Activated CD8-positive, alpha-beta memory T cell treated with anti-CD3 and anti-CD28 coated beads, Interleukin-2, amount 50 U/mL, for 1 hour (primary cell): ENCODE data around the gene AKT3.

Experiments used
- DNase-seq: peaks from one replicate; pipeline ENCODE4 v3.0.0-alpha.2; 2020; ENCODE audit errors: extremely low read depth

AKT3 gene

GRCh38 chr1:243508943-243509342 lies 341.1 kb downstream of the AKT3 start:
- DNase-seq: no peak

DNA sequence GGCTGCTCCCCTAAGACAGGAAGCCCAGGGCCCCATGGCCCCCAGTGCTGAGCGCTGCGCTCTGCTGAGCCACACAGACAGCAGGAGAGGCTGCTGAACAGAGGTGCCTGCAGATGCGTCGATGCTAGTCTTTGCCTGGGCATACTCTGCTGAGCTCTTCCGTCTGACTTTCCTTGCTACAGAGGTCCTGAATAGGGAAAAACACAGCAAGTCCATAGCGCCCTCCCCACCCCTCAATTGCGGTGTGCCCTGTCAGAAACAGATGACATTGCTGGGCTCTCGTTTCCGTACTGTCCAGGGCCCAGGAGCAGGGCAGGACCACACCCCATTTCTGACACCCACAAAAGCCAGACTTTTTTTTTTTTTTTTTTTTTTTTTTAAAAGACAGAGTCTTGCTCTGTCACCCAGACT lies 341.7 kb downstream of the AKT3 start:
- no peak for DNase-seq

GRCh38 chr1:243507672-243508302 lies 342.3 kb downstream of the AKT3 start:
- no peak for DNase-seq

- no peak for DNase-seq
These were observed 342.9 kb downstream of the AKT3 start for GRCh38 chr1:243507001-243507671.

- DNase-seq: no peak
These were observed 343.9 kb downstream of the AKT3 start for GRCh38 chr1:243505986-243506689.

DNA sequence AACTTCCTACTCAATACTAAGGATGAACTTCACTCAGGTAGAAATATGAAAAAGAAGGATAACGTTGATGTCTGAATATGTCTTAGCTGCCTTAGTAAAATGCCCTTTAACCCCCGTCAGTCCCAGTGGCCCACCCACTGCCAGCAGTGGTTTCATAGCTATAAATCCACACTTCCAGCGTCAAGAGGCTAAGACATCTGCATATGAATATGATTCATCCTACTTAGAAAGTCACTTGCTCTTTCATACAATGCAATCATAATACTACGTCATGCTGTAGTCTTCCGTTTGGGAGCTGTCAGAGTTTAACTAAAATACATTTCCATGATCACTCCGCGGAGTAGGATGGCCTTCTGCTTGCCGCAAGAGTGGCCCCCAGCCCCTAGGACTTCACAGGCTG lies 346.9 kb downstream of the AKT3 start:
- no peak for DNase-seq

DNA sequence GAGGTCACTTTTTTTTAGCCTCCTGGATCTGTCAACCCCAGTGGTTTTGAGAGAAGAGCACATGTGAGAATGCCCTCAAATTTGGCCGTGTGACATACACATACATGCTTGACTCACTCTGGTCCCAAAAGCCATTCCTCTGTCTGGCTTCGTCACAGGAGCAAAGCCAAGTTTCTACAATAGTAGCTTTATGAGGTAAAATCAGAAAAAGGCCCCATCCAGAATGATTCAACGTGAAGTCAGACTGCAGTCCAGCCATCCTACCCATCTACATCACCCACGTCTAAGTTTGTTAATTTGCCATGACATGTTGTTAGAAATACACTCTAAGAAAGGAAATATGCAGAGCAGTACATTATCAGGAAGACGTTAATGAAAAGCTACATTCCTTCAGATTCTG lies 349.0 kb downstream of the AKT3 start:
- no peak for DNase-seq

DNA sequence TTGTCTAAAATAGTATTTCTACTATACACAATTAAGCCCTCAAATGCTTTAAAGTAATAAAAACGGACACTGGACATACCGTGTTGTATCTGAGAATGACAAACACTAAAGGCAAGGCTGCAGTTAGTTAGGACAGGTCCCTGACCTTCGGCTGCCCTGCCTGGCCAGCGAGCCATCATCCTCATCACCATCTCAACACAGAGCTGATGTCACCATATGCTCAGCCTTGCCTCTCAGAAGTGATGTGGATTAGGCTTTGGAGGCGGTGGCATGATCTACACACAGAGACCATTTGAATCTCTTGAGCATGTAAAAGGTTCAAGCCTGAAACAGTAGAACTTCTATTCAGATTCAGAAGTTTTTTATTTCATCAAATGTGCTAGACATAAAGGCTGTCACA lies 349.5 kb downstream of the AKT3 start:
- DNase-seq: no peak

GRCh38 chr1:243499711-243500110 lies 350.3 kb downstream of the AKT3 start:
- no peak for DNase-seq

GRCh38 chr1:243499248-243499647 lies 350.8 kb downstream of the AKT3 start:
- no peak for DNase-seq

DNA sequence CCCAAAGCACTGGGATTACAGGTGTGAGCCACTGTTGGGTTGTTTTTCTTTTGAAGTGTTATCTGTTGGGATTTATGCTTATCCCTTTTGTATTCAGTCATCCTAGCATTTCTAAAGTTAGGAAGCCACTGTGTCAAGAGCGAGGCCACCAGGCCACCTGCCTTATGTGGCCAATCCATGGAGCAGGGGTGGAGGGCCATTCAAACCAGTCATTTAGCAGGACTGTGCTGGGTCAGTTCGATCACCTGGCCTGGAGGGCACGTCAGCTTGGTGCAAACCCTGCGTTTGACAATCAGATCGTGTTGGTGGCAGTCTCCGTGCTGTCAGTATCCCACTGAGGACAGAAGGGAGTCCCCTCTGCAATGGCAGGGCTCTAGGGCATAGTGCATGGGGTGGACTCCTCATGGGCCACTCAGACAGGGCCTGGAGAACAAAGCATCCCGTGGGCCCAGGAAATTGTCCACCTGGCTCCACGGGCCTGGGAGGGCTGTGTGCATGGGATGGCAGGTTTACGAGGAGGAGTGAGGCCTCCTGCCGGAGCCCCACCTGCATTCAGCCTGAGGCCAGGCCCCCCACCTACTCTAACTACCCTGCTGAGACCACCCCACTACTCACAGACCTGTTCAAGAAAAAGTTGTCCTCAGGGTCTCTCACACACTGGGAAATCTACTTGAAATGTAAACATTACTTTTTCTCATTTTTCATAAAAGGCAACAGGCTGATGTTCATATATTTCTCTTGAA lies 351.9 kb downstream of the AKT3 start:
- DNase-seq: no peak

DNA sequence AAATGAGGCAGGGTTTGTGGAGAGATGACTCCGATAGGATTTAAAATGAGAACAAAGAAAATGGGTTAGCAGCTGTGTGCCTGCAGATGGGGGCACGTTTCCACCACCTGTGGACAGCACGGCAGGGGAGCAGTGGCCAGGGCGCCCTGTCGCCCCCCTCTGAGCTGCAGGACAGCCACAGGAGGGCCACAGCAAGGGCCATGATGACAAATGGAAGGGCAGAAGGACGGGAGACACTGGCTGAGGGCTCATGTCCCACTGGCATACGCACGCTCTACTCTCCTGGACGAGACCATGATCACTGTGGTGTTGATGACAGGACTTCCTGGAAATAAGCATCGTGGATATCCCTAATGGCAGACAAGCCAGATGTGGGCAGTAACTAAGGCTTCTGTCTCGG lies 353.2 kb downstream of the AKT3 start:
- DNase-seq: no peak

GRCh38 chr1:243496187-243496646 lies 353.8 kb downstream of the AKT3 start:
- no peak for DNase-seq

DNA sequence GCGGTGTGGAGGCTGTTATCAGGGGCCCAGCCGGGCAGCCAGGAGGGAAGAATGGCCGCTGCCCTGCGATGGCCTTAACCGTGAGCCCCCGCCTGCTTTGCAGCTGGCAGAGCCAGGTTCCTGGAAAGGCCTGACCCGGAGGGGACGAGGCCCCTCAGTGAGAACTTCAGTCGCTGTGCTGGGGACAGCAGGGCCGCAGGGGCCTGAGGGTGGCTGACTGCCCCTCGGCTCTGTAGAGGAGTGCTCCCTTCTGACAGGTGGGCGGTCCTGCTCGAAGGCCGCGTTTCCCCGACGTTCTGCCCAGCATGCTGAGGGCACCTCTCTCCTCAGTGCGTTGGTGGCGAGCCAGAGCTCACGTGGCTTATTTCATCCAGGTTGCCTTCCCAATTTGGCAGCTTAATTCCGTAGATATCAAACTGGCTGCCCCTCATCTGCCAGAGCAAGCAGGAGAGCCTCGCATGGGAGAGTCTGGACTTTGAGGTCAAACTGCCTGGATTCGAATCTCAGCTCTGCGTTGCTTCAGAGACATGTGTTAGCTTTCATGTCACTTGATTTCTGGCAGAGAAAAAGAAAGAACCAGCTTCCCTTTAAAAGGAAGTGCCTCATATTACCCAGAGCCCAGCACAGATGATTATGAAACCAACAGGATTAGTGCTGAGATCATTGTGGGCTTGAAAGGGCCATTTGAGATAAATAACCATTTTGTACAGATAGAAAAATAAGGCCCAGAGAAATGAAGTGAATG lies 354.4 kb downstream of the AKT3 start:
- no peak for DNase-seq

GRCh38 chr1:243494741-243495431 lies 355.2 kb downstream of the AKT3 start:
- no peak for DNase-seq

- no peak for DNase-seq
These were observed 356.6 kb downstream of the AKT3 start for GRCh38 chr1:243493156-243494129.

- no peak for DNase-seq
These were observed 359.0 kb downstream of the AKT3 start for GRCh38 chr1:243490748-243491686.

- DNase-seq: no peak
These were observed 360.1 kb downstream of the AKT3 start for GRCh38 chr1:243489681-243490546.
